HEK293T (cell line): Measurements from ENCODE around the gene OPA3.

Experiments used
- CTCF ChIA-PET: fragments of 350-600 bp; formaldehyde crosslinking; extraction: SDS; loops from one replicate; lab custom pipeline; 2021; ENCODE audit warnings: antibody characterized with exemption, inconsistent platforms; lab: Yijun Ruan, JAX
- POLR2A ChIA-PET: fragments of 350-600 bp; formaldehyde crosslinking; extraction: SDS; loops from one replicate; lab custom pipeline; 2020; ENCODE audit warnings: antibody characterized with exemption, inconsistent platforms; lab: Yijun Ruan, JAX
- DNase-seq: peaks from one replicate; pipeline ENCODE4 v3.0.0; 2012; ENCODE audit warnings: mixed read lengths; ENCODE audit errors: extremely low spot score
- ARNT ChIP-seq: fragments of 450-650 bp; IDR thresholded peaks from 2 replicates; pipeline ENCODE4 v1.6.1; 2017; ENCODE audit warnings: mild to moderate bottlenecking
- BHLHE40 ChIP-seq: fragments of 450-650 bp; IDR thresholded peaks from 2 replicates; pipeline ENCODE4 v1.6.1; 2016; ENCODE audit warnings: mild to moderate bottlenecking, moderate library complexity, borderline replicate concordance
- CTBP1 ChIP-seq: fragments of 450-650 bp; IDR thresholded peaks from 2 replicates; pipeline ENCODE4 v1.6.1; 2016; ENCODE audit warnings: borderline replicate concordance
- ELF4 ChIP-seq: fragments of 450-650 bp; IDR thresholded peaks from 2 replicates; pipeline ENCODE4 v1.6.1; 2017; ENCODE audit warnings: antibody characterized with exemption
- FOXA1 ChIP-seq: fragments of 450-650 bp; IDR thresholded peaks from 2 replicates; pipeline ENCODE4 v1.6.1; 2016; ENCODE audit warnings: mild to moderate bottlenecking
- FOXK2 ChIP-seq: fragments of 450-650 bp; IDR thresholded peaks from 2 replicates; pipeline ENCODE4 v1.6.1; 2016; ENCODE audit warnings: mild to moderate bottlenecking
- FOXM1 ChIP-seq: fragments of 450-650 bp; IDR thresholded peaks from 2 replicates; pipeline ENCODE4 v1.6.1; 2017; ENCODE audit warnings: mild to moderate bottlenecking, borderline replicate concordance
- HDGF ChIP-seq: fragments of 450-650 bp; IDR thresholded peaks from 2 replicates; pipeline ENCODE4 v1.6.1; 2017; ENCODE audit warnings: antibody characterized with exemption, borderline replicate concordance
- L3MBTL2 ChIP-seq: fragments of 450-650 bp; conservative IDR thresholded peaks from 2 replicates; pipeline ENCODE4 v1.6.1; 2016; ENCODE audit warnings: mild to moderate bottlenecking
- LEF1 ChIP-seq: fragments of 450-650 bp; IDR thresholded peaks from 2 replicates; pipeline ENCODE4 v1.6.1; 2017; ENCODE audit warnings: mild to moderate bottlenecking, borderline replicate concordance
- NFRKB ChIP-seq: fragments of 450-650 bp; IDR thresholded peaks from 2 replicates; pipeline ENCODE4 v1.6.1; 2016; ENCODE audit warnings: mild to moderate bottlenecking, moderate library complexity
- SP1 ChIP-seq: fragments of 450-650 bp; IDR thresholded peaks from 2 replicates; pipeline ENCODE4 v1.6.1; 2017
- SUZ12 ChIP-seq: fragments of 450-650 bp; IDR thresholded peaks from 2 replicates; pipeline ENCODE4 v1.6.1; 2016; ENCODE audit warnings: mild to moderate bottlenecking
- TARDBP ChIP-seq: fragments of 450-650 bp; IDR thresholded peaks from 2 replicates; pipeline ENCODE4 v1.6.1; 2016
- ZNF384 ChIP-seq: fragments of 450-650 bp; IDR thresholded peaks from 2 replicates; pipeline ENCODE4 v1.6.1; 2016
- TF ChIP-seq, protein P1 (sequence below): fragments of 450-650 bp; IDR thresholded peaks from 2 replicates; pipeline ENCODE4 v1.6.1; 2016

OPA3 gene

DNA sequence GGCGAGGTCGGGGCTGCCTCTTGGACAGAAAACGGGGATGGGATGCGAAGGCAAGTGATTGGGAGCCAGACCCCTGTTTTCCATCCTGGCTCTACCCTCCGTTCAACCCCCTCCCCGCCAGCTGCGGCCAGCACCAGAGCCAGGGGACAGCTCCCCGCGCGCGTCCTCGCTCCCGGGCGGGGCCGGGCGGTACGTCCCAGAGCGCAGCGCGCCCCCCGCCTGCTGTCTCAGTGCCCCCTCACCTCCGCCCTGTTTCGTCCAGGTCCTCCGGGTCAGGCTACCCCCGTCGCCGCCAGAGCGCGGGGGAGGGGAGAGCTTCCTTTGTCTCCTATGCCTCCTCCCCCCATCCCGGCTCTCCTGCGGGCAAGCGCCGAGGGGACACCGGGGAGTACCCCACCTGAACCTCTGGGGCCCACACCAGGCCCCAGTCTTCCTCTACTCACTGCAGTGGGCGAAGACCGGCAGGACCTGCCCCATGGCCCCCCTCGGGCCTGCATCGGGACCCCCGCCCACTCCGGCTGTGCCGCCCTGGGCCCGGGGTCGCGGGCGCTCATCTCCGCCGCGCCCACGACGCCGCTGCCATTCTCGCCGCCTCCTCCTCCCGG, 88.2 kb downstream of the OPA3 start:
- TF ChIP-seq ARNT = no peak
- TF ChIP-seq NFRKB = no peak
- no peak for TF ChIP-seq L3MBTL2
- no peak for TF ChIP-seq BHLHE40
- peak; percentile 28 for DNase-seq
- CTCF ChIA-PET = interaction anchor here (0.5 to 3.2 kb wide), 2 partner anchors 11 to 60 kb away, joined by 3 to 19 read pairs; no protein-coding TSS in a partner anchor
- POLR2A ChIA-PET = interaction anchor here (0.7 to 2.2 kb wide), 5 partner anchors 9 to 91 kb away, joined by 3 to 7 read pairs (median 4); partner anchors contain the start of gene FOSB

GRCh38 chr19:45495178-45495577, 89.4 kb downstream of the OPA3 start:
- CTCF ChIA-PET = interaction anchor here (1.2 to 3.2 kb wide), 2 partner anchors 10 to 17 kb away, joined by 7 to 19 read pairs; no protein-coding TSS in a partner anchor
- TF ChIP-seq L3MBTL2 (no peak), FOXA1 (no peak), BHLHE40 (no peak), FOXM1 (no peak), CTBP1 (no peak)
- POLR2A ChIA-PET = interaction anchor here (1.5 to 2.2 kb wide), 2 partner anchors 10 to 13 kb away, joined by 4 to 7 read pairs; no protein-coding TSS in a partner anchor
- DNase-seq = no peak

GRCh38 chr19:45494261-45494916, 90.2 kb downstream of the OPA3 start:
- no peak for DNase-seq
- CTCF ChIA-PET = interaction anchor here (3.2 kb wide), 1 partner anchor 9 kb away, joined by 19 read pairs; no protein-coding TSS in a partner anchor
- no peak for TF ChIP-seq L3MBTL2
- TF ChIP-seq TARDBP = no peak
- no peak for TF ChIP-seq ZNF384
- TF ChIP-seq HDGF = no peak
- TF ChIP-seq BHLHE40 = no peak
- TF ChIP-seq SP1 = no peak
- no peak for TF ChIP-seq LEF1
- TF ChIP-seq CTBP1 = no peak
- TF ChIP-seq, protein P1, sequence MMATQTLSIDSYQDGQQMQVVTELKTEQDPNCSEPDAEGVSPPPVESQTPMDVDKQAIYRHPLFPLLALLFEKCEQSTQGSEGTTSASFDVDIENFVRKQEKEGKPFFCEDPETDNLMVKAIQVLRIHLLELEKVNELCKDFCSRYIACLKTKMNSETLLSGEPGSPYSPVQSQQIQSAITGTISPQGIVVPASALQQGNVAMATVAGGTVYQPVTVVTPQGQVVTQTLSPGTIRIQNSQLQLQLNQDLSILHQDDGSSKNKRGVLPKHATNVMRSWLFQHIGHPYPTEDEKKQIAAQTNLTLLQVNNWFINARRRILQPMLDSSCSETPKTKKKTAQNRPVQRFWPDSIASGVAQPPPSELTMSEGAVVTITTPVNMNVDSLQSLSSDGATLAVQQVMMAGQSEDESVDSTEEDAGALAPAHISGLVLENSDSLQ = no peak
- no peak for TF ChIP-seq SUZ12
- no peak for TF ChIP-seq ARNT
- TF ChIP-seq FOXA1 = no peak
- no peak for TF ChIP-seq FOXM1
- POLR2A ChIA-PET = interaction anchor here (2.2 kb wide), 1 partner anchor 11 kb away, joined by 7 read pairs; no protein-coding TSS in a partner anchor

GRCh38 chr19:45492627-45493470, 91.8 kb downstream of the OPA3 start:
- ChIA-PET POLR2A (interaction anchor here (1.0 to 1.9 kb wide), 2 partner anchors 15 to 87 kb away, joined by 3 to 5 read pairs; no protein-coding TSS in a partner anchor), CTCF (interaction anchor here (0.6 kb wide), 1 partner anchor 43 kb away, joined by 3 read pairs; no protein-coding TSS in a partner anchor)
- no peak for TF ChIP-seq ELF4
- TF ChIP-seq FOXM1 = 0 out of 2 replicates have a peak, but pooled peaks have one; percentile 16
- TF ChIP-seq CTBP1 = no peak
- no peak for TF ChIP-seq SUZ12
- TF ChIP-seq, protein P1 = peak; percentile 91
- no peak for TF ChIP-seq FOXK2
- no peak for TF ChIP-seq ARNT
- peak; percentile 52 for DNase-seq

DNA sequence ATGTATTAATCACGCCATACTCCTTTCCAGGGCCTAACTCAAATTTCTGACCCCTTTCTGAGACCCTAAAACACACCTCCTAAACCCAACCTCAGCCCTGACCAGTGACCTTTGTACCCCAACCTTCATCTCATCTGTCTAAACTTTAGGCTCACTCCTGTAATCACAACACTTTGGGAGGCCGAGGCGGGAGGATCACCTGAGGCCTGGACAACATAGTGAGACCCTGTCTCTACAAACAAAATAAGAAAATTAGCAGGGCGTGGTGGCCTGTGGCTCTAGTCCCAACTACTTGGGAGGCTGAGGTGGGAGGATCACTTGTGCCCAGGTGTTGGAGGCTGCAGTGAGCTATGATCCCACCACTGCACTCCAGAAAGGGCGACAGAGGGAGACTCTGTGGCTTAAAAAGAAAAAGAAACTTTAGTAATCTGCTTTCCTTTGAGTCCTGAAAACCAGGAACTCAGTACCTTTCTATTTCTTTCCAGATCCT, 92.4 kb downstream of the OPA3 start:
- ChIA-PET POLR2A (interaction anchor here (1.9 kb wide), 1 partner anchor 86 kb away, joined by 5 read pairs; no protein-coding TSS in a partner anchor), CTCF (no interaction called here)
- no peak for DNase-seq
- TF ChIP-seq L3MBTL2 (no peak), ARNT (no peak), LEF1 (no peak), TARDBP (no peak), ELF4 (no peak), CTBP1 (no peak), NFRKB (no peak), SP1 (no peak), FOXA1 (no peak)

- ChIA-PET CTCF (interaction anchor here (0.5 to 1.0 kb wide), 3 partner anchors 50 to 1189 kb away, joined by 3 to 6 read pairs (median 4); no protein-coding TSS in a partner anchor), POLR2A (no interaction called here)
- DNase-seq = no peak
- TF ChIP-seq ARNT (no peak), FOXK2 (no peak), FOXM1 (no peak), L3MBTL2 (no peak), ELF4 (no peak), SP1 (no peak), FOXA1 (no peak), TARDBP (no peak), BHLHE40 (no peak), ZNF384 (no peak), NFRKB (no peak), HDGF (no peak), LEF1 (no peak), CTBP1 (no peak), SUZ12 (no peak)
- TF ChIP-seq, protein P1 = no peak
Measured at GRCh38 chr19:45489216-45489855, 95.3 kb downstream of the OPA3 start.
